ENCODE results near the gene L3MBTL3.
"Not testable (repeated sequence)": the region's sequence is repeated elsewhere in the genome, so short reads cannot be mapped to it uniquely, and the experiment has no call there.

L3MBTL3 gene

GRCh38 chr6:130147111-130147510 lies 128.7 kb downstream of the L3MBTL3 start:
- DNase-seq = no peak

DNA sequence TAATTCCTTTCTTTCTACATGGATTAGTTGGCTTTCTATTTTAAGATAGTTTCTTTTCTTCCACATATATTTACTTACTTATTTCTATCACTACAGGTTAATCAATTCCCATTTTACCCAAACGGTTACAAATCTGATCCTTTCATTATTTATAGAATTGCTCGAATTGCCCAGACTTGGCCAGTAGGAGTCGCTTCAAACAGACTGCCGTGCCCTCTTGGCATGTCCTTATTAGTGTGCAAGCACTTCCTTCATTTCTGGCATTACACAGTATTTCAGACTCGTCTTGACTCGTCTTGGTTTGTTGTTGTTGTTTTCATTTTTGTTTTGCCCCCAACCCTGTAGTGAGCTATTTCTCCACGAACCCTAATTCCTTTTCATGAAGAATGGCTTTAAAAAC lies 129.8 kb downstream of the L3MBTL3 start:
- DNase-seq = no peak

- DNase-seq = not testable (repeated sequence)
Measured at GRCh38 chr6:130149016-130149415, 130.6 kb downstream of the L3MBTL3 start.

DNA sequence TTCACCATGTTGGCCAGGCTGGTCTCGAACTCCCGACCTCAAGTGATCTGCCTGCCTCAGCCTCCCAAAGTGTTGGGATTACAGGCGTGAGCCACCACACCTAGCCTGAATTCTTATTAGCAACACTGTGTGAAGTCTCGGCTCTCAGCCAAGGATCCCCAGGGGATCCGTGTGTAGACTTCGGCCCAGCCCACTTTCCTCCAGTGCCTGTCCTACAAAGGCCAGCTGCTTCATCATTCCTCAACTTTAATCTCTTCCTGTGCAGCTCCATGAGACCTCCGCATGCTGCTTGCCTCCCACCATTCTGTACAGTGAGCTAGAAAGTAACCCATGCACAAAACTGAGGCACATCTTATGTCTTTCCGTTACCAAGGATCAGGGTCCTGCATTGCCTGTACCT lies 132.5 kb downstream of the L3MBTL3 start:
- no peak for DNase-seq

- DNase-seq = no peak
Measured at GRCh38 chr6:130152908-130153510, 134.6 kb downstream of the L3MBTL3 start.

DNA sequence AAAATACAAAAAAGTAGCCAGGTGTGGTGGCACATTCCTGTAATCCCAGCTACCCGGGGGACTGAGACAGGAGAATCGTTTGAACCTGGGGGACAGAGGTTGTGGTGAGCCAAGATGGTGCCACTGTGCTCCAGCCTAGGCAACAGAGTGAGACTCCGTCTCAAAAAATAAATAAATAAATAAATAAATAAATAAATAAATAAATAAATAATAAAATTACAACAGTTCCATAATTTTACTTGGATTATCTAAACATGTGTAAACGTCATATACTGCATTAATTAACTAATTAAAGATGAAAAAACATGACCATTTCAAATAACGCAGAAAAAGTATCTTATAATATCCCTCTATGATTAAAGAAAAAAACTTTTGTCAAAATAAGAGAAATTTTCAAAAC lies 138.5 kb downstream of the L3MBTL3 start:
- DNase-seq = no peak

DNA sequence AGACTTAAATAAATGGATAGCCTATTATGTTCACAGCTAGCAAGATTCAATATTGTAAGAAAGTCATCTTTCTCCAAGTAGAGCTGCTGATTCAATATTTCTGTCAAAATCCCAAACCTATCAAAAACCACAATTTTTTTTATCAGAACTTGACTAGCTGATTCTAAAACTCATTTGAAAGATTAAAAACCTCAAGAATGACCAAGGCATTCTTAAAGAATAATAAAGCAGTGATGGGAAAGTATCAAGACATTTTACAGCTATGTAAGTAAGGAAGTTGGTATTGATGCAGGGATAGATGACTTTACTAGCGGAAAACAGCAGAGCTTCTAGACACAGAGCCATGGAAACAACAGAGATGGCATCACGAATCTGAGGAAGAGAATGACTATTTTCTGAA lies 139.7 kb downstream of the L3MBTL3 start:
- DNase-seq = no peak

GRCh38 chr6:130158548-130158947 lies 140.2 kb downstream of the L3MBTL3 start:
- no peak for DNase-seq

GRCh38 chr6:130159956-130160355 lies 141.6 kb downstream of the L3MBTL3 start:
- DNase-seq = no peak

DNA sequence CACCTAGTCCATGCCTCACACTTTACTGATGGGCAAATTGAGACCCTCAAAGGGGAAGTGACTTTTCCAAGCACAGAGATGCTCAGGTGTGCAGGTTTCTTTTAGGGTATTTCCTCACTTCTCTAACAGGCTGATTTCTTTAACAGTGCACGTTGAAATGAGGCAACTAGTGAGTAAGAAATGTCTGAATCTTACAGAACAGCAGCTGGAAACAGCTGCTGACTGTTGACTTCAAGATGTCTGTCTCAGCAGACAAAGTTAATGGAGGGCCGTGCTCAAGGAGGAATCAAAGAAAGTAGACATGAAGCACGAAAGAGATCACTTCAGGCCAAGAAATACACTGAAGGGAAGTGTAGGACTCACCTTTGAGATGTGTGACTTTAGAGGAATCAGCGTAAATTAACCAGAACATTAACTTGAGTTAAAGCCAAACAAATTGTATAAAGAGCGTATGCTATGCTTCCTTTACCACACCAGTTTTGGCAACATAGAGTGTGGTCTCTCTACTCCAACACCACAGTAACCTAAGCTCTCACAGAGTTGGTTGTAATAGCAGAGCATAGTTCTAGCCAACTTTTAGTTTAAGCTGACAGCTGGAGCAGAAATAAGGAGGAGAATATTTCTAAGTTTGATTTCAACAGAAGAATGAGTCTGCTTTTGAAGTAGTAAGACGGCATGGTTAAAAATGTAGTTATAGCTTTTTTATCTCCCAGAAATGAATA lies 143.5 kb downstream of the L3MBTL3 start:
- DNase-seq = no peak

DNA sequence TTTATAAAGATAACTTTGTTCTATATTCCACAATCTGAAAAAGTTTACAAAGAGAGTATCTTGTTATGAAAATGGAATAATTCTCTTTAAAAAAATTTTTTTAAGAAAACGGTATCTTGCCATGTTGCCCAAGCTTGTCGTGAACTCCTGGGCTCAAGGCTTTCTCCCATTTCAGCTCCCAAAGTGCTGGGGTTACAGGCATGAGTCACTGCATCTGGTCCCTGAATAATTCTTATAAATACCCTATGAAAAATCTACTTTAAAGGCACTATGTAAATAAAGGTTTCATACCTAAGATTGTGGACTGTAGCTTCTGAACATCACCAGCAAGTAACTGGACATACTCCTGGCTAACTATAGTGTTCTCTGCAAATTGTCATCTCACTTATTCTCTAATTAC lies 144.0 kb downstream of the L3MBTL3 start:
- no peak for DNase-seq

DNA sequence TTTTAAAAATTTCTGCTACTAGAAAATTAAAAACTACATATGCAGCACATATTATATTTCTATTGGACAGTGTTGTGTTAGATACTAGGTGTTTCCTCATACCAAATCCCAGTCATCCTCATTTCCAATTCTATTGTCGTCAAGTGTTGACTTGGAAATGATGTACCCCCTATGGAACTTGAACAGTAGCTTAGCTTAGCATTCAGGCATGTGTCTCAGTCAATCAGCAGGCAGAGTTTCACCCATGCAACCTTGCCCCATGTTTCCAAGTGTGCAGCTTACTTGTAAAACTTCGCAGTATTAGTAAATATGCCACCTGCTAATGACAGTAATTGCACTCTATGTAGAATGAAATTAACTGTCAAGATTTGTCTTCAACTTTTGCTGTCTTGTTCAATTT lies 144.9 kb downstream of the L3MBTL3 start:
- DNase-seq = no peak

DNA sequence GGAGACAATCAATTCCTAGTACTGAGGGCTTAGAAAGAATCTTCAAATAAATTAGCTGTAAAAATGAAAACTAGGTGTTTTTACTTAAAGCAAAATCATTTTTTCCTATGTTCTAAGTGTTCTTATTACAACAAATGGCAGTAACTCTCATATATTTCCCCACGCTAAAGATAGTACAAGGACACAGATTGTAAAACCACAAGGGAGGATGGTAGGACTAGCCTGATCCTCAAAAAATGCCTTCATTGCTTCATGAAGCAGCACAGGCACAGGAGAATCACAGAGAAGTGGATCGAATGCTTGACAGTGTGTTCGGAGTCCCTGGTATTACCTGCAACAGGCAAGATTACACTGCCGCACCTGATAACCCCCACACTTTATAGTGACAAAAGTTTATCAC lies 145.9 kb downstream of the L3MBTL3 start:
- DNase-seq = no peak

DNA sequence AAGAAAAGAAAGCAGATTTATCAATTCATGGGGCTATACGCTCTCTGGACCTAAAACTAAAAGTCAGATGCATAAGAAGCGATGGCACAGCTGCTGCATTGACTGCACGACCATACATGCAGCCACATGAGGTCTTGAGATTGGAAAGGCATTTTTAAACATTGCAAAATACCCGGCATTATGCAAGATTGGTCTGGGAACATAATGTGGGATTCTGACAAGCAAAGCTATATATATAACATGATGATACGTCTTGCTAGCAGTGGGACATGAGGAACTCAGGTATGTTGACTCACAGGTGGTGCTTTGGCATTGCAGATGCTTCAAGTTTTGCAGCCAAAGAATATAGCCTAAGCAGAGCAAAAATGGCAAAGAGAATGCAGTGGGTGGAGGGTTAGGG lies 149.3 kb downstream of the L3MBTL3 start:
- no peak for DNase-seq

DNA sequence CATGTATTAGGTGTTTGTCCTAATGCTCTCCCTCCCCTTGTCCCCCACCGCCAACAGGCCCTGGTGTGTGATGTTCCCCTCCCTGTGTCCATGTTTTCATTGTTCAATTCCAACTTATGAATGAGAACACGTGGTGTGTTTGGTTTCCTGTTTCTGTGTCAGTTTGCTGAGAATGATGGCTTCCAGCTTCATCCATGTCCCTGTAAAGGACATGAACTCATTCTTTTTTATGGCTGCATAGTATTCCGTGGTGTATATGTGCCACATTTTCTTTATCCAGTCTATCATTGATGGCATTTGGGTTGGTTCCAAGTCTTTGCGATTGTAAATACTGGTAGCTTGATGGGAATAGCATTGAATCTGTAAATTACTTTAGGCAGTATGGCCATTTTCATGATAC lies 151.8 kb downstream of the L3MBTL3 start:
- not testable (repeated sequence) for DNase-seq

DNA sequence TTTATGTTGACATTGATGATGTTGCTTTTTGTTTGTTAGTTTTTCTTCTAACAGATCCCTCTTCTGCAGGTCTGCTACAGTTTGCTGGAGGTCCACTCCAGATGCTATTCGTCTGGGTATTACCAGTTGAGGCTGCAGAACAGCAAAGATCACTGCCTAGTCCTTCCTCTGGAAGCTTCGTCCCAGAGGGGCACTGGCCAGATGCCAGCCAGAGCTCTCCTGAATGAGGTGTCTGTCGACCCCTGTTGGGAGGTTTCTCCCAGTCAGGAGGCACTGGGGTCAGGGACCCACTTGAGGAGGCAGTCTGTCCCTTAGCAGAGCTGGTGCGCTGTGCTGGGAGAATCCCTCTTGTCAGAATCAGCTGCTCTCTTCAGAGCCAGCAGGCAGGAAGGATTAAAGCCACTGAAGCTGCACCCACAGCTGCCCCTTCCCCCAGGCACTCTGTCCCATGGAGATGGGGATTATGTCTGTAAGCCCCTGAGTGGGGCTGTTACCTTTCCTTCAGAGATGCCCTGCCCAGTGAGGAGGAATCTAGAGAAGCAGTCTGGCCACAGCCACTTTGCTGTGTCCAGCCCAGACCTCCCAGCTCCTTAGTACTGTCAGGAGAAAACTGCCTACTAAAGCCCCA lies 155.1 kb downstream of the L3MBTL3 start:
- not testable (repeated sequence) for DNase-seq

- no peak for DNase-seq
Measured at GRCh38 chr6:130176378-130176777, 158.0 kb downstream of the L3MBTL3 start.

GRCh38 chr6:130178692-130179091 lies 160.3 kb downstream of the L3MBTL3 start:
- no peak for DNase-seq

- no peak for DNase-seq
Measured at GRCh38 chr6:130182466-130182865, 164.1 kb downstream of the L3MBTL3 start.

- DNase-seq = no peak
Measured at GRCh38 chr6:130183271-130184222, 165.2 kb downstream of the L3MBTL3 start.

DNA sequence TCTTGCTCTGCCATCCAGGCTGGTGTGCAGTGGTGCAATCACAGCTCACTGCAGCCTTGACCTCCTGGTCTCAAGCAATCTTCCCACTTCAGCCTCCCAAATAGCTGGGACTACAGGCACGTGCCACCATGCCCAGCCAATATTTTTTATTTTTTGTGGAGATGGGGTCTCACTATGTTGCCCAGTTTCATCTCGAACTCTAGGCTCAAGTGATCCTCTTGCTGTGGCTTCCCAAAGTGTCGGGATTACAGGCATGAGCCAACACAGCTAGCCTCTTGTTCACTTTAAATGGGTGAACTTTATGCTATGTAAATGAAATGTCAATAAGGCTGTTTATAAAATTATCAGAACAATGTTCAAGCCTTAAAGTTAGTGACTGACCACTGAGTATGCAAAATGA lies 167.3 kb downstream of the L3MBTL3 start:
- no peak for DNase-seq

GRCh38 chr6:130187335-130188206 lies 169.2 kb downstream of the L3MBTL3 start:
- no peak for DNase-seq

Data from SIG-M5 (cell line).